ENCODE results near the gene MAST4.

GRCh38 chr5:66808663-66809062, 212.5 kb downstream of the MAST4 start:
- TF ChIP-seq CTCF (IDR thresholded peaks at IDR 0.05), result no peak
- TF ChIP-seq EZH2phosphoT487 (IDR thresholded peaks at IDR 0.05), result no peak
- no peak for TF ChIP-seq EZH2 (IDR thresholded peaks at IDR 0.05)

Data from neural progenitor cell (in vitro differentiated cells).